Measurements from ENCODE around the gene UBE2L6.

UBE2L6 gene

GRCh38 chr11:57567515-57568329 is at the start of gene UBE2L6:
Gene UBE2L6 (minus strand): TSS chr11:57567672. CDS start chr11:57567611, 61 bp downstream.
- DNase-seq = peak; percentile 70

- no peak for DNase-seq
Measured at GRCh38 chr11:57616595-57616994, 49.1 kb upstream of the UBE2L6 start.

GRCh38 chr11:57615308-57615707 is 47.8 kb upstream of the UBE2L6 start:
- no peak for DNase-seq

- DNase-seq = no peak
Measured at GRCh38 chr11:57614234-57614772, 46.8 kb upstream of the UBE2L6 start.

- no peak for DNase-seq
Measured at GRCh38 chr11:57610170-57610569, 42.7 kb upstream of the UBE2L6 start.

- DNase-seq = no peak
Measured at GRCh38 chr11:57605028-57605420, 37.6 kb upstream of the UBE2L6 start.

- no peak for DNase-seq
Measured at GRCh38 chr11:57604296-57605027, 37.0 kb upstream of the UBE2L6 start.

- no peak for DNase-seq
Measured at GRCh38 chr11:57601297-57601696, 33.8 kb upstream of the UBE2L6 start.

- no peak for DNase-seq
Measured at GRCh38 chr11:57599381-57599780, 31.9 kb upstream of the UBE2L6 start.

- no peak for DNase-seq
Measured at GRCh38 chr11:57598831-57599155, 31.3 kb upstream of the UBE2L6 start.

- peak; percentile 65 for DNase-seq
Measured at GRCh38 chr11:57597916-57598830, 30.7 kb upstream of the UBE2L6 start.

GRCh38 chr11:57597461-57597915 is 30.0 kb upstream of the UBE2L6 start, which contains the start of gene SERPING1:
Gene SERPING1 (plus strand): TSS chr11:57597685. CDS start chr11:57598271, 586 bp downstream.
- no peak for DNase-seq

GRCh38 chr11:57596266-57596885 is 28.9 kb upstream of the UBE2L6 start:
- DNase-seq = no peak

GRCh38 chr11:57588046-57588710 is 20.7 kb upstream of the UBE2L6 start:
- DNase-seq = no peak

GRCh38 chr11:57586711-57587245 is 19.3 kb upstream of the UBE2L6 start:
- DNase-seq = no peak

- no peak for DNase-seq
Measured at GRCh38 chr11:57585301-57585700, 17.8 kb upstream of the UBE2L6 start.

GRCh38 chr11:57584341-57584740 is 16.9 kb upstream of the UBE2L6 start:
- DNase-seq = no peak

GRCh38 chr11:57574061-57574460 is 6.6 kb upstream of the UBE2L6 start:
- DNase-seq = no peak

- no peak for DNase-seq
Measured at GRCh38 chr11:57571606-57572005, 4.1 kb upstream of the UBE2L6 start.

GRCh38 chr11:57568330-57568766 is 876 bp upstream of the UBE2L6 start:
- no peak for DNase-seq

GRCh38 chr11:57566905-57567514 is 462 bp downstream of the UBE2L6 start:
- no peak for DNase-seq

All from NCI-H2227 treated with DMSO at 0.1 percent for 48 hours (cell line).